SU-DHL-6 (cell line): ENCODE results near the gene TGFA.

Source experiments
- EZH2phosphoT487 ChIP-seq: fragments of 200-600 bp; sonication (generic), shearing (Covaris generic); conservative IDR thresholded peaks from 2 replicates; pipeline ENCODE4 v1.6.1; 2018; ENCODE audit warnings: mild to moderate bottlenecking, antibody characterized with exemption, low read length, moderate library complexity, mixed read lengths
- TF ChIP-seq, protein P1 (sequence below): fragments of 200-600 bp; sonication (generic); IDR thresholded peaks from one replicate; pipeline ENCODE4 v1.5.1; 2017; ENCODE audit warnings: antibody characterized with exemption, mild to moderate bottlenecking, low read length, moderate library complexity; ENCODE audit not compliant: insufficient read depth, poor library complexity, severe bottlenecking

DNA sequence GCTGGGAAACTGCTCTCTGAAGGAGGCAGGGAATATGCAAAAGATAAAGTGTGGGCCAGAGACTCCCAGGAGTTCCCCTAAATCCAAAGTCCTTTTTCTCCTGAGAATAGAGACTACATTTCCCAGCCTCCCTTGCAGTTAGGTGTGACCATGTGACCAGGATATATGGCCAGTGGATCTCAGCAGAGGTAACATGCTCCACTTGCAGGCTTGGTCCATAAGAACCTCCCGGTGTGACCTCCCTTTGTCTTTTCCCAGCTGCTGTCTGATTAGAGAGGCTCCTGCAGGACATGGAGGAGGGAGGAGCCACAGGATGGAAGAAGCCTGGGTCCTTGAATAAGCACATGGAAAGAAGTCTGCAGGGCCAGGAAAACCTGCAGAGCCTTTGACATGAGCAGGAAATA is 76.2 kb downstream of the TGFA start:
- TF ChIP-seq, protein P1, sequence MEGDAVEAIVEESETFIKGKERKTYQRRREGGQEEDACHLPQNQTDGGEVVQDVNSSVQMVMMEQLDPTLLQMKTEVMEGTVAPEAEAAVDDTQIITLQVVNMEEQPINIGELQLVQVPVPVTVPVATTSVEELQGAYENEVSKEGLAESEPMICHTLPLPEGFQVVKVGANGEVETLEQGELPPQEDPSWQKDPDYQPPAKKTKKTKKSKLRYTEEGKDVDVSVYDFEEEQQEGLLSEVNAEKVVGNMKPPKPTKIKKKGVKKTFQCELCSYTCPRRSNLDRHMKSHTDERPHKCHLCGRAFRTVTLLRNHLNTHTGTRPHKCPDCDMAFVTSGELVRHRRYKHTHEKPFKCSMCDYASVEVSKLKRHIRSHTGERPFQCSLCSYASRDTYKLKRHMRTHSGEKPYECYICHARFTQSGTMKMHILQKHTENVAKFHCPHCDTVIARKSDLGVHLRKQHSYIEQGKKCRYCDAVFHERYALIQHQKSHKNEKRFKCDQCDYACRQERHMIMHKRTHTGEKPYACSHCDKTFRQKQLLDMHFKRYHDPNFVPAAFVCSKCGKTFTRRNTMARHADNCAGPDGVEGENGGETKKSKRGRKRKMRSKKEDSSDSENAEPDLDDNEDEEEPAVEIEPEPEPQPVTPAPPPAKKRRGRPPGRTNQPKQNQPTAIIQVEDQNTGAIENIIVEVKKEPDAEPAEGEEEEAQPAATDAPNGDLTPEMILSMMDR: no peak
- TF ChIP-seq EZH2phosphoT487: no peak
